ENCODE results near the gene SNX13.

DNA sequence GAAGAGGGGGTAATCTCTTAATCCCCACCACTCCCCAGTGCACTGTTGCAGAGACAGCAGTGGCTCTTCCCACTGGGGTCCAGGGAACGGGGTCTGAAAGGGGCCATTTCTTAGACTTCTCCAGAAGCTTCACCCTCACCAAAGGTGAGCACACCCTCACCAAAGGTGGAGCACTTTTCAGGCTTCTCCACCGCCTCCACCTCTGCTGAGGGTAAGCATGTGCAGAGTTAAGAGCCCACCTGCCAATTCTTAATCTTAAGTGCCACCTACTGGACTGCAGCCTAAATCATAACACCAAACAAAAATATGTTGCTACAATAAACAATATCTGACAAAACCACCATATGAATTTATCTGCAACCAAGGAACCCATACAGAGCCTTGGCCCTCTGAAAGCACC is 27.0 kb downstream of the SNX13 start:
- no peak for TF ChIP-seq GATA2 (IDR thresholded peaks at IDR 0.05; ENCODE audit: low read depth, low read length)
- no peak for TF ChIP-seq GATA3 (IDR thresholded peaks at IDR 0.05; ENCODE audit: low read depth, low read length)
